DOHH2 (cell line): ENCODE measurements around the gene CDH22.

ENCODE experiments used
- H3F3A ChIP-seq: fragments of 200-600 bp; sonication (generic), shearing (Covaris generic); 2 replicates; pipeline ENCODE4 v1.6.0; 2016; ENCODE audit warnings: antibody characterized with exemption, mild to moderate bottlenecking; ENCODE audit not compliant: control insufficient read depth, insufficient read depth
- H3K27ac ChIP-seq: fragments of 200-600 bp; sonication (generic); 2 replicates; pipeline ENCODE4 v1.5.1; 2014; ENCODE audit warnings: low read depth, mild to moderate bottlenecking, low read length, moderate library complexity
- H3K27me3 ChIP-seq: fragments of 200-600 bp; sonication (generic); 2 replicates; pipeline ENCODE4 v1.6.1; 2014; ENCODE audit warnings: mild to moderate bottlenecking, low read length, mixed read lengths; ENCODE audit not compliant: control insufficient read depth
- H3K36me3 ChIP-seq: fragments of 200-600 bp; sonication (generic); 2 replicates; pipeline ENCODE4 v1.6.1; 2014; ENCODE audit warnings: mild to moderate bottlenecking, low read length, moderate library complexity, mixed read lengths; ENCODE audit not compliant: control insufficient read depth
- H3K4me1 ChIP-seq: fragments of 200-600 bp; sonication (generic); 2 replicates; pipeline ENCODE4 v1.6.1; 2014; ENCODE audit warnings: mild to moderate bottlenecking, low read length, mixed read lengths; ENCODE audit not compliant: control insufficient read depth
- H3K4me2 ChIP-seq: fragments of 200-600 bp; sonication (generic); 2 replicates; pipeline ENCODE4 v1.6.0; 2014; ENCODE audit warnings: mild to moderate bottlenecking, low read length, moderate library complexity
- H3K4me3 ChIP-seq: fragments of 200-600 bp; sonication (generic); 2 replicates; pipeline ENCODE4 v1.5.1; 2014; ENCODE audit warnings: mild to moderate bottlenecking, low read length, mixed read lengths
- H3K79me2 ChIP-seq: fragments of 200-600 bp; sonication (generic); 2 replicates; pipeline ENCODE4 v1.6.1; 2014; ENCODE audit warnings: mild to moderate bottlenecking, low read length, mixed read lengths; ENCODE audit not compliant: control insufficient read depth
- H3K9me2 ChIP-seq: fragments of 200-600 bp; sonication (generic); replicated peaks from 2 replicates; pipeline ENCODE4 v1.6.1; 2014; ENCODE audit warnings: mild to moderate bottlenecking, low read length, mixed read lengths; ENCODE audit not compliant: control insufficient read depth
- H3K9me3 ChIP-seq: fragments of 200-600 bp; sonication (generic); 2 replicates; pipeline ENCODE4 v1.6.1; 2014; ENCODE audit warnings: antibody characterized with exemption, low read length, mixed read lengths; ENCODE audit not compliant: control insufficient read depth, insufficient read depth
- H4K20me1 ChIP-seq: fragments of 200-600 bp; sonication (generic); 2 replicates; pipeline ENCODE4 v1.6.0; 2014; ENCODE audit warnings: low read depth, mild to moderate bottlenecking, antibody characterized with exemption, low read length, moderate library complexity; ENCODE audit not compliant: control insufficient read depth, insufficient read depth
- CTCF ChIP-seq: fragments of 200-600 bp; sonication (generic); IDR thresholded peaks from one replicate; pipeline ENCODE4 v1.5.1; 2014; ENCODE audit warnings: antibody characterized with exemption, mild to moderate bottlenecking, low read depth, low read length; ENCODE audit not compliant: poor library complexity, severe bottlenecking
- EZH2phosphoT487 ChIP-seq: fragments of 200-600 bp; sonication (generic); IDR thresholded peaks from 2 replicates; pipeline ENCODE4 v1.6.1; 2017; ENCODE audit warnings: borderline replicate concordance, mild to moderate bottlenecking, antibody characterized with exemption, low read length, moderate library complexity, mixed read lengths

CDH22 gene

GRCh38 chr20:46204594-46205186 lies 103.6 kb downstream of the CDH22 start:
- Histone ChIP-seq H3K27ac (no peak overlapping the region), H3K27me3 (no peaks in the 10 kb centered on the region)

DNA sequence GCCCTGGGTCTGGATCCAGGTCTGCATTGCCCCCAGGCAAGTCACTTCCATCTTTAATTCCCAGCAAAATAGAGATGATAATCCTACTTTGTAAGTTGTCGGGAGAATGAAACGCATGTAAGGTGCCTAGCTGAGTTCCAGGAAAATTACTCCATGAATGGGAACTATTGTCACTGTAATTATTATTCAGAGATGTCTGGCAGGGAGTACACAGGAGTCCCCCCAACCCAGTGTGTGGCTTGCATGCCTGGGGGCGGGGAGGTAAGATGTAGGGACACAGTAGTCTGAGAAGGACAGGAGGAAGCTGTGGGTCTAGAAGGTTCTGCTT lies 104.8 kb downstream of the CDH22 start:
- no peaks in the 10 kb centered on the region for H3K4me1 ChIP-seq
- H3K27ac ChIP-seq = no peak overlapping the region
- H3K9me3 ChIP-seq = no peaks in the 10 kb centered on the region
- H3K27me3 ChIP-seq = no peaks in the 10 kb centered on the region
- H4K20me1 ChIP-seq = no peaks in the 10 kb centered on the region
- H3F3A ChIP-seq = no peaks in the 10 kb centered on the region
- H3K4me2 ChIP-seq = no peak overlapping the region
- H3K36me3 ChIP-seq = no peaks in the 10 kb centered on the region
- TF ChIP-seq CTCF = no peak
- TF ChIP-seq EZH2phosphoT487 = no peak
- no peaks in the 10 kb centered on the region for H3K9me2 ChIP-seq
- H3K79me2 ChIP-seq = no peaks in the 10 kb centered on the region
- no peak overlapping the region for H3K4me3 ChIP-seq

More at GRCh38 chr20:46204594-46205186, 103.6 kb downstream of the CDH22 start:
- Histone ChIP-seq H3F3A (no peaks in the 10 kb centered on the region), H3K79me2 (no peaks in the 10 kb centered on the region), H3K4me1 (no peaks in the 10 kb centered on the region), H4K20me1 (no peaks in the 10 kb centered on the region), H3K4me3 (no peak overlapping the region), H3K9me3 (no peaks in the 10 kb centered on the region), H3K36me3 (no peaks in the 10 kb centered on the region), H3K4me2 (no peak overlapping the region), H3K9me2 (no peaks in the 10 kb centered on the region)
- TF ChIP-seq EZH2phosphoT487 = no peak

DNA sequence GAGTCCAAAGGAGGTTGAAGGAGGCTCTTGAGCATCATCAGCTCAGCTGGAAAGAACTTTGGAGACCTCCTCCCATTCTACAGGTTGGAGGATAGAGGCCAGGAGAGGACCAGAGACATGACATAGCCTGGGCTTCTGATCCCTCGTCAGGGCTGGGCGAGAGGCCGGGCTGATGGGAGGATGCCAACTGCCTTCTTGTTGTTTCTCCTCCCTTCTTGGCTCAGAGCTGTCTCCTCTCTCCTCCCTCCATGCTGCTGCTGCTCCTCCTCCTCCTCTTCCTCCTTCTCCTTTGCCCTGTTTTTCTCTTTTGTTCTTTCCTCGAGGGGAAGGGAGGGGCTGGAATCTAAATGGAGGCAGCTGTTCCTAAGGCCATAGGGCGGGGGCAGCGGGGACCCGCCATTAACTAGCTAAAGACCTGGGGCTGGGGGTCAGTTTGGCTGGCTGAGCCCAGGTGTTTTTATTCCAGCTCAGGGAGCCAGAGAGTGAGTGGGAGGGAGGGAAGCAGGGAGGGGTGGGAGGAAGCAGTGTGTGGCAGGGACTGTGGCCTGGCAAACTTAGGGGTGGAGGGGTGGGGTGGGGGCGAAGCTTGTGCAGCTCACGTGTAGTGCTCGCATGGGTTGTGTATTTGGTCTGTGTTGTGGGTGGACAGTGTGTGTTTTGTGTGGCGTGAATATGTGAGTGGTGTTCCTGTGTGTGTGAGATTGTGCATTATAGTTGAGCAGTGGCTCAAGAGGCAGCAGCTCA lies 105.4 kb downstream of the CDH22 start:
- no peaks in the 10 kb centered on the region for H3K36me3 ChIP-seq
- no peaks in the 10 kb centered on the region for H3K79me2 ChIP-seq
- H4K20me1 ChIP-seq = no peaks in the 10 kb centered on the region
- TF ChIP-seq EZH2phosphoT487 (no peak), CTCF (no peak)
- H3K27ac ChIP-seq = no peak overlapping the region
- H3K4me1 ChIP-seq = no peaks in the 10 kb centered on the region
- no peaks in the 10 kb centered on the region for H3F3A ChIP-seq
- no peaks in the 10 kb centered on the region for H3K27me3 ChIP-seq
- no peak overlapping the region for H3K4me2 ChIP-seq
- no peaks in the 10 kb centered on the region for H3K9me2 ChIP-seq
- H3K4me3 ChIP-seq = no peak overlapping the region
- H3K9me3 ChIP-seq = no peaks in the 10 kb centered on the region
